Stomach smooth muscle (tissue), 2 donors: ENCODE data around the gene CCNB1IP1.
A peak's percentile ranks its signal among the peaks of the same experiment; 100 is the strongest.

Experiments
- H3K27ac ChIP-seq: one replicate; pipeline ENCODE4 v1.7.0; 2013; ENCODE audit warnings: mild to moderate bottlenecking, low read length, inconsistent platforms
- H3K27me3 ChIP-seq, 2 donors: one replicate each; pipeline ENCODE4 v1.7.0; 2013; ENCODE audit warnings: low read length in 2 of 2; ENCODE audit not compliant: insufficient read depth in 2 of 2, control insufficient read depth in 1 of 2
- H3K36me3 ChIP-seq, 2 donors: one replicate each; pipeline ENCODE4 v1.7.0; 2013; ENCODE audit warnings: low read length in 2 of 2; ENCODE audit not compliant: control insufficient read depth in 2 of 2, insufficient read depth in 2 of 2
- H3K4me1 ChIP-seq: one replicate; pipeline ENCODE4 v1.7.0; 2013; ENCODE audit warnings: low read length; ENCODE audit not compliant: control insufficient read depth, insufficient read depth
- H3K4me3 ChIP-seq, 2 donors: one replicate each; pipeline ENCODE4 v1.7.0; 2013; ENCODE audit warnings: low read length in 2 of 2
- H3K9ac ChIP-seq, 2 donors: one replicate each; pipeline ENCODE4 v1.7.0; 2013; ENCODE audit warnings: low read length in 2 of 2, mild to moderate bottlenecking in 1 of 2
- H3K9me3 ChIP-seq, 2 donors: one replicate each; pipeline ENCODE4 v1.7.0; 2013; ENCODE audit warnings: low read length in 2 of 2; ENCODE audit not compliant: control insufficient read depth in 2 of 2
- donor health status: healthy.
- donor health status: Pancreatic carcinoma.

CCNB1IP1 gene

DNA sequence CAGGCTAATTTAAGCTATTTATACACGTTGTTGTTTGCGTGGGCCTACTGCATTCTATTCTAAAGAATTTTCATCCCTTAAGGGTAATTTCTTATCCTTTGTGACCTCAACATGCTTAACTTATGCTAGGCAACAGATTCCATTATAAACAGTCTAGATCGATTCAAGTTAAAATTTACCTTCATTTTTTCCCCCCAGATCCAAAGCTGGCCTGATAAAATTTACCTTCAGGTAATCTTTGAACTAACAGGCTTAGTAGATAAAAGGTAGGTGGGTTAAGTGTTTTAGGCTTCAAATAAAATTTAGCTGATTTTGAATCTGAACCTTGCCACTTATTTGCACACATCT lies 389 bp upstream of the CCNB1IP1 start:
- Histone ChIP-seq H3K9ac (peak overlapping the region; percentile 82 to 93), H3K27me3 (no peaks in the 10 kb centered on the region), H3K27ac (peak overlapping the region; percentile 90), H3K36me3 (peaks cover 2 to 4% of the 10 kb centered on the region in 2 donors), H3K4me1 (no peaks in the 10 kb centered on the region), H3K9me3 (no peaks in the 10 kb centered on the region), H3K4me3 (peak overlapping the region; percentile 87 to 93)

DNA sequence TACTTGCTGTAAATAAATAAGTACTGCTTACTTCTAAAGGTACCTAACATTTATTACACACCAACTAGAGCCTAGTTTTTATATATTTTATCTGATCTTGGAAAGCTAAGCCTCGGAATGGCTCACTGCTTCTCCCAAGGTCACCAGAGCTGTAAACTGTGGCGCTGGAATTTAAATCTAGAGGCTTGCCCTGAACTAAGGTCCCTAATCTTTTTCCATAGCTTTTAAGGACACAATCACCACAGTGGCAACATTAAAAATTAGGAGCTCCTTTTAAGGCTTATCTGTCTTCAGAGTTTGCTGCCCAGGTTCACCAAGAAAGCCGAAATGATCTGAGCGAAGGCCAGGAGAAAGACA lies 670 bp downstream of the CCNB1IP1 start:
- Histone ChIP-seq H3K4me1 (no peaks in the 10 kb centered on the region), H3K27me3 (no peaks in the 10 kb centered on the region), H3K9me3 (no peaks in the 10 kb centered on the region), H3K4me3 (peak overlapping the region; percentile 87 to 93), H3K27ac (peak overlapping the region; percentile 90), H3K36me3 (peaks cover 2 to 4% of the 10 kb centered on the region in 2 donors), H3K9ac (peak overlapping the region; percentile 82 to 93)

DNA sequence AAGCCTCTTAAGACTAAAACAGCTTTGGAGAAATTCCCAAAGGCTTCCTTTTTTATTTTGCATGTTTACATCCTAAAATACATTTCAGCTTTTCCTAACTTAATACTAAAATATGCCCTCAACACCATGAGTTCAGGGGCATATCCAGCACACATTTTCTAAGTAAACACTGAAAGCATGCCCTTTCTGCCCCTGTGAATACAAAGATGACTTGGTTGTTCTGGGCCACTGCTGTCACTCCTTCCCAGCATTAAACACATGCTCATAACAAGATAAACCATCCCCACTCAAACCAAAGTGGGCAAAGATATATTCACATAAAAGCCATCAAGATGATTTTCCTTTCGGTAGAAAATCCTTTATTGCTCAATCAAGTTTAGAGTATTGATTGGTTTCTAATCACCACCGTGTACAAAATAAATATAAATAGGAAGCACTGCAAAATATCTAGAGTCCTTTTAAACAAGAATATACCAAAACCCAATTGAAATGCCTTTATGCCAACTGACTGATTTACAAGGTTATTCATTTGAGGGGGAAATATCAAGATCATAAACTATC lies 1.9 kb downstream of the CCNB1IP1 start:
- no peak overlapping the region for H3K4me3 ChIP-seq
- H3K36me3 ChIP-seq = peaks cover 4 to 6% of the 10 kb centered on the region in 2 donors
- no peaks in the 10 kb centered on the region for H3K4me1 ChIP-seq
- no peak overlapping the region for H3K27ac ChIP-seq
- H3K27me3 ChIP-seq = no peaks in the 10 kb centered on the region
- no peak overlapping the region for H3K9ac ChIP-seq
- H3K9me3 ChIP-seq = no peaks in the 10 kb centered on the region

DNA sequence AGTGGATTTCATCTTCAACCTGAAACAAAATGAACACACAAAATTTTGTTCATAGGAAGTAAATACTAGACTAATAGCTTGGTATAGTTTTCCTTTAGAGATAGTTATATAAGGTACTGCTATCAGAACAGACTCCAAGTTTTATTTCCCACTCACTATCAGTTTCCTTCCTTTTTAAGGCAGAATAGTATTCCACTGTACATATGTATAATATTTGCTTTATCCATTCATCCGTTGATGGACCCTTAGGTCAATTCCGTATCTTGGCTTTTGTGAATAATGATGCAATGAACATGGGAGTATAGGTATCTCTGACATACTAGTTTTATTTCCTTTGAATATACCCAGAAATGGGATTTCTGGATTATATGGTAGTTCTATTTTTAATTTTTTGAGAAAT lies 3.7 kb downstream of the CCNB1IP1 start:
- no peak overlapping the region for H3K4me3 ChIP-seq
- H3K4me1 ChIP-seq = no peaks in the 10 kb centered on the region
- no peak overlapping the region for H3K9ac ChIP-seq
- H3K27me3 ChIP-seq = no peaks in the 10 kb centered on the region
- H3K9me3 ChIP-seq = no peaks in the 10 kb centered on the region
- no peak overlapping the region for H3K27ac ChIP-seq
- H3K36me3 ChIP-seq = peaks cover 7 to 9% of the 10 kb centered on the region in 2 donors

DNA sequence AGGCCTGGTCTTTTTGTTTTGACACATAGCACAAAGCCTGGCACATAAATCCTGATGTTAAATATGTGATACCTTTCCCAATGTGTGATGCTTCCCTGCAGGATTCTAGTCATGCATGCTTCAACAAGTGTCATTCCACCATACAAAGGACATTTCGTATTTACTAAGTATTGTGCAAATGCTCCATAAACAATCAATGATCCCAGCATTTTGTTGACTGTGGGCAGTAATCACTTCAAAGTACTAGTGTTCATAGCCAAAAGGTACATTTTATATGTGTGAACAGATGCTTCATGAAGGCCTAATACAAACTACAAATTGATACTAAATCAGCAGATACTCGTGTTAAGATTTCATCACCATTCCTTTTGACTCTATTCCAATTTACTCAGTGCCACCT lies 4.4 kb downstream of the CCNB1IP1 start:
- H3K9me3 ChIP-seq = no peaks in the 10 kb centered on the region
- H3K27ac ChIP-seq = no peak overlapping the region
- H3K27me3 ChIP-seq = no peaks in the 10 kb centered on the region
- H3K36me3 ChIP-seq = peaks cover 9% of the 10 kb centered on the region in 2 donors
- no peaks in the 10 kb centered on the region for H3K4me1 ChIP-seq
- H3K9ac ChIP-seq = no peak overlapping the region
- no peak overlapping the region for H3K4me3 ChIP-seq

DNA sequence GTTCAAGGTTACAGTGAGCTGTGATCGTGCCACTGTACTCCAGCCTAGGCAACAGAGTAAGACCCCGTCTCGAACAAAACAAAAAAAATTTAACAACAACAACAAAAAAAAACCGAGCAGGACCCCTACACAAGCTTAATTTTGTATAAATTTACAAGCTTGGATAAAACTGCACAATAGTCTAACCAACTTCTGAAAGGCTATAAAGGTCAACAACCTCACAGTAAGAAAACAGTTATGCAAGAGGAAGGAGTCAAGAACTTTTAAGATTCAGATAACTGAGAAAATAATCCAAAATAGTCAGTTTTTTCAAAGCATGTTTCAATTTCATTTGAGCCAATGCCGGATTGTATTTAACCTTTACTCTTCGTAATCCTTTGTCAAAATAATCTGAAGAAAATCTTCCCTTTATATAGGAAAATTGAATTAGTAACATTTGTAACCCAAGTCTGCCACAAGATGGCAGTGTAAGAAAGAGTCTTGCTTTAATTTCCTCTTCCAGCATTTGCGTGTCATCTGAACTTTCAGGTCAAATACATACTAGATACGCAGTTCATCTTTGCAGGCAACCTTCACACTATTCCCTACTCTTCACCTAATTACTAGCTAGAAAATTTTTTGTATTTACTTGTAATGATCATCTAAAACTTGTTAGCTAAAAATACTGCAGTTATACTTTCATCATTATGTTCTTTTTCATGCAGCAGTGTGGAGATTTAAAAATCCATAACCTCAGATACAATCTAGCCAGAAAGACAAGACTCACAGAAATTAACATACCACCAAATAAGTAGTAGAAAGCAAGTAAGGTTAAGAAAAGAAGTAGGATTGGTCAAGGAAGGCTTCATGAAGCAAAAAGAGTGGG lies 5.8 kb downstream of the CCNB1IP1 start:
- Histone ChIP-seq H3K27ac (no peak overlapping the region), H3K27me3 (no peaks in the 10 kb centered on the region), H3K4me1 (no peaks in the 10 kb centered on the region), H3K4me3 (no peak overlapping the region), H3K36me3 (peaks cover 9 to 15% of the 10 kb centered on the region in 2 donors), H3K9me3 (no peaks in the 10 kb centered on the region), H3K9ac (no peak overlapping the region)

DNA sequence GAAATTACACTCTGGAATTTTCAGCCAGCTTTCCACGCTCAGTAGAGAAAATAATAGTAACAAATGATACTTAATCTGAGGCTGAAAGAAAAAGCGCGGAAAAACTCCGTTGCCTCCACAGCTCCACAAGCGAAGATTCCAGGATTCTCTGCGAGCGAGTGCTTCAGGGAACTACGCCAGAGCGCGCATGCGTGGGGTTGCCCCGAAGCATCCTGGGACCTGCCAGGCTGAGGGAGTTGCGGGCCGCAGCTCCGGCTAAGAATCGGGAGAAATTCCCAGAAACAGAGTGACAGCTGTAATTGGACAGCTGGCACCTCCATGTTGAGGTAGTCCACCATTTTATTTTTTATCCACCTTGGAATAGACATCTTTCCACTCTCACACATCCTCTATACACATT lies 15.4 kb downstream of the CCNB1IP1 start:
- peaks cover 31 to 34% of the 10 kb centered on the region in 2 donors for H3K36me3 ChIP-seq
- no peak overlapping the region for H3K9ac ChIP-seq
- no peak overlapping the region for H3K4me3 ChIP-seq
- H3K27me3 ChIP-seq = no peaks in the 10 kb centered on the region
- H3K4me1 ChIP-seq = no peaks in the 10 kb centered on the region
- no peak overlapping the region for H3K27ac ChIP-seq
- H3K9me3 ChIP-seq = no peaks in the 10 kb centered on the region

DNA sequence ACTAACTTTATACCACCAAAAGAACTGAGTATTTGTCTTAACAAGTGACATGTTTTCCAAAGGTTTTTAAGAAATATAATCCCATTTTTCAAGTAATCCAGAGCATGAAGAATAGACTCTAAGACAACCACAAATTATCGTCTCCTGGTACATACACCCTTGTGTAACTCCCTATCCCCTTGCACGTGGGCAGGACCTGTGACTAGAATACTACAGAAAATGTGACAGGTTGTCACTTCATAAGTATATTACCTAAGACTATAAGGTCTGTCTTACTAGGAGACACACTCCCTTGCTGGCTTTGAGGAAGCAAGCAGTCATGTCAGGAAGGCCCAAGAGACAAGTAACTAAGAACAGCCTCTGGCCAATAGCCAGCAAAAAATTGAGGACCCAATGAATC lies 19.1 kb downstream of the CCNB1IP1 start:
- H3K27me3 ChIP-seq = no peaks in the 10 kb centered on the region
- no peaks in the 10 kb centered on the region for H3K4me1 ChIP-seq
- H3K9me3 ChIP-seq = no peaks in the 10 kb centered on the region
- H3K9ac ChIP-seq = no peak overlapping the region
- H3K36me3 ChIP-seq = peaks cover 26 to 35% of the 10 kb centered on the region in 2 donors
- H3K4me3 ChIP-seq = no peak overlapping the region
- no peak overlapping the region for H3K27ac ChIP-seq

DNA sequence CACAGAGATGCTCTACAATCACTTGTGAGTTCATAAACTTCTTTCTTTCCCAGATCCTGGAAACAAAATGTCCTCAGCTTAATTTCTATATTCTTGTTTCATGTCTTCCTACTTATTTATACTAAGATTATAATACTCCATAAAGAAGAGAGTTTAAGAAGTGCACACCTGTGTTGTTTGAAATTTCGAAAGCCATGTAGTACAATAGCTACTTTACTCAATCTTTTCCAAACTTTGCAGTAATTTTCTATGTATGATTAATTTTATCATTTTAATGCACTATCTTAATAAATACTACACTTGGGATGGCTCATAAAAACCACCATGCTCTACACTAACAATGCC lies 27.0 kb downstream of the CCNB1IP1 start:
- H3K4me1 ChIP-seq = peaks cover 6% of the 10 kb centered on the region
- no peaks in the 10 kb centered on the region for H3K27me3 ChIP-seq
- H3K36me3 ChIP-seq = peaks cover 0 to 5% of the 10 kb centered on the region in 2 donors
- H3K4me3 ChIP-seq = peak overlapping the region; percentile 74 to 95
- no peaks in the 10 kb centered on the region for H3K9me3 ChIP-seq
- H3K27ac ChIP-seq = no peak overlapping the region
- no peak overlapping the region for H3K9ac ChIP-seq

DNA sequence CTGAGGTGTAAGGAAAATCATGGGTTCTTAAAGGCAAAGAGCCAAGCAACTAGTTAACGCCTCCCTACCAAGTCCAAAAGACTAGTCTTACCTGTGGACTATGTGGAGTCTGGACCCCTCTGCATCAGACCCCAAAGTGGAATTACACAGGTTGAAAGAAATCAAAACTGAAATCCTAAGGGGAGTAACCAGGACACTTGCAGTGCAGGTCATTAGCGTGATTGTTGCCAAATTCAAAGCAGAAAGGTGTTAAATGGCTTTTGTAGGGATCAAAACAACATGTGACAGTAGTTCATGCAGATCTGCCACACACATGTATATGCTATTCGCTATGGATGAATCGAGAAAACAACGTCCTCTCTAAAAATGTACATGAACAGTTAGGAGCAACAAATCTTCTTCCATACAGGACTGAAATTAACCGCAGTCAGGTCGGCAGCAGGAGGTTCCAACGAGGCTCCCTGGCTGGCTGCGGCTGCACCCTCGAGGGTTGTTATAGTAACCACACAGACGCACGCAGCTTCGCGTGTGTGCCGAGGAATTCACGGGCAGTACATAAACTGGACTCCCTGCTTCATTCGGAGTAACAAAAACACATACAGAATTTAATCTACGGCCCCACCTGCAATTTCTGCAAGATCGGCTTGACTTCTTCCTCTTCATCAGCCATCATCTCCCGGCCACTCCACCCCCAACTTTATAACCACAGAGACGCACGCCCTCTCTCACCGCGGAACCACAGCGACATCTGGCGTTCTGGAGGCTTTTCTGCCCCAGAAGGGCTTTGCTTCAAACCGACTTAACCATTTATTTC lies 27.6 kb downstream of the CCNB1IP1 start, which contains the start of gene TTC5:
TTC5 (minus strand) TSS at position 687 of the 814 bp plus-strand sequence; CDS start at position 673, 14 bp downstream.
- no peaks in the 10 kb centered on the region for H3K27me3 ChIP-seq
- H3K4me1 ChIP-seq = peaks cover 6% of the 10 kb centered on the region
- H3K9me3 ChIP-seq = no peaks in the 10 kb centered on the region
- H3K36me3 ChIP-seq = peaks cover 2 to 7% of the 10 kb centered on the region in 2 donors
- H3K9ac ChIP-seq = peak within 1 kb of the TSS; percentile 28 to 78
- peak within 1 kb of the TSS; percentile 74 to 95 for H3K4me3 ChIP-seq
- H3K27ac ChIP-seq = peak within 1 kb of the TSS; percentile 20
